GM13977 (cell line): ENCODE results near the gene NAGS.

Experiments
- DNase-seq: peaks from one replicate; pipeline ENCODE4 v3.0.0; 2012; ENCODE audit warnings: low spot score
- CTCF ChIP-seq: IDR thresholded peaks from 2 replicates; pipeline ENCODE4 v1.5.1; 2012; ENCODE audit warnings: mild to moderate bottlenecking, control low read depth; ENCODE audit not compliant: insufficient read depth; ENCODE audit errors: extremely low read depth, missing control alignments
- in situ Hi-C: fragments of 300-500 bp; cut with MboI; formaldehyde crosslinking; loops from one replicate; pipeline ENCODE4 v1.12.0; 2022; ENCODE audit warnings: low sequenced_read_pairs, low pct_unique_long_range_greater_than_20kb, mixed read lengths, inconsistent platforms; ENCODE audit not compliant: unreplicated experiment

NAGS gene

GRCh38 chr17:43998552-43998951 lies 5.9 kb upstream of the NAGS start:
- no peak for TF ChIP-seq CTCF
- in situ Hi-C loops: loop anchor here (10.0 kb wide), 1 partner anchor 54 kb away; the partner anchor contains the start of gene PPY
- no peak for DNase-seq

- in situ Hi-C loops: loop anchor here (10.0 kb wide), 1 partner anchor 54 kb away; the partner anchor contains the start of gene PPY
- no peak for TF ChIP-seq CTCF
- no peak for DNase-seq
Observed at GRCh38 chr17:43999024-43999423, 5.4 kb upstream of the NAGS start.

GRCh38 chr17:44000141-44000860 lies 4.1 kb upstream of the NAGS start:
- TF ChIP-seq CTCF: no peak
- in situ Hi-C loops: no loop called here
- DNase-seq: no peak

GRCh38 chr17:44000871-44001460 lies 3.5 kb upstream of the NAGS start:
- no peak for TF ChIP-seq CTCF
- in situ Hi-C loops: no loop called here
- DNase-seq: no peak

- DNase-seq: no peak
- TF ChIP-seq CTCF: no peak
- in situ Hi-C loops: no loop called here
Observed at GRCh38 chr17:44001461-44001920, 2.9 kb upstream of the NAGS start.

GRCh38 chr17:44002141-44002848 lies 2.1 kb upstream of the NAGS start:
- DNase-seq: no peak
- in situ Hi-C loops: no loop called here
- no peak for TF ChIP-seq CTCF
